Measurements from ENCODE around the gene PAK2. TPM values are rescaled to one million over a fixed set of nuclear protein-coding genes. Genes with fewer than 3 reads are reported as not detected.

The PAK2 gene
- total and polyA plus RNA-seq, 2 of the 4 experiments (the other 2 are of a cell fraction) = 31.8 to 36.0 TPM

DNA sequence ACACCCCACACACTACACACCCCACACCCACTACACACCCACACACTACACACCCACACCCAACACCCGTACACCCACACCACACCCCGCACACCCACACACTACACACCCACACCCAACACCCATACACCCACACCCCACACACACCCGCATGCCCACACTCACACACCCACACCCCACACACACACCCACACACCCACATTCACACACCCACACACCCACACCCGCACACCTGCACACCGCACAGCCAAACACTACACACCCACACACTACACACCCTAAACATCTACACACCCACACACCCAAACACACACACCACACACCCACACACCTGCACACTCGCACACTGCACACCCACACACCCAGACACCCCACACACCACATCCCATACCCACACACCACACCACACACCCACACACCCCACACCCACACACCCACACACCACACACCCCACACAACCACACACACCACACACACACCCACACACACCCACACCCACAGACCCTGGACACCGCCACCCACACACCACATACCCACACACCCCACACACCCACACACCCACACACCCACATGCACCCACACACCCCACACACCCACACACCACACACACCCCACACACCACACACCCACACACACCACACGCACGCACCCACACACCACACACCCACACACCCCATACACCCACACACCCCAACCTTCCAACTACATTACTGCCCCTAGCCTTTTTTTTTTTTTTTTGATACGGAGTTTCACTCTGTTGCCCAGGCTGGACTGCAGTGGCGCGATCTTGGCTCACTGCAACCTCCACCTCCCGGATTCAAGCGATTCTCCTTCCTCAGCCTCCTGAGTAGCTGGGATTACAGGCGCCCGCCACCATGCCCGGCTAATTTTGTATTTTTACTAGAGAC lies 44.5 kb upstream of the PAK2 start:
- no peak overlapping the region for H3K14ac ChIP-seq (replicated peaks; ENCODE audit: low read depth, low read length)
- ATAC-seq (ENCODE audit: low read depth) = no peak
- no peak for TF ChIP-seq MAFK (IDR thresholded peaks at IDR 0.05; ENCODE audit: low read depth, low read length)
- no peak for TF ChIP-seq BHLHE40 (IDR thresholded peaks at IDR 0.05; ENCODE audit: low read depth, low read length)
- no peak for TF ChIP-seq NFE2L2 (IDR thresholded peaks at IDR 0.05; ENCODE audit: low read depth, low read length)
- no peak for TF ChIP-seq FOS (IDR thresholded peaks at IDR 0.05; ENCODE audit: low read depth, low read length)
- TF ChIP-seq, protein P1, sequence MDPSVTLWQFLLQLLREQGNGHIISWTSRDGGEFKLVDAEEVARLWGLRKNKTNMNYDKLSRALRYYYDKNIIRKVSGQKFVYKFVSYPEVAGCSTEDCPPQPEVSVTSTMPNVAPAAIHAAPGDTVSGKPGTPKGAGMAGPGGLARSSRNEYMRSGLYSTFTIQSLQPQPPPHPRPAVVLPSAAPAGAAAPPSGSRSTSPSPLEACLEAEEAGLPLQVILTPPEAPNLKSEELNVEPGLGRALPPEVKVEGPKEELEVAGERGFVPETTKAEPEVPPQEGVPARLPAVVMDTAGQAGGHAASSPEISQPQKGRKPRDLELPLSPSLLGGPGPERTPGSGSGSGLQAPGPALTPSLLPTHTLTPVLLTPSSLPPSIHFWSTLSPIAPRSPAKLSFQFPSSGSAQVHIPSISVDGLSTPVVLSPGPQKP (IDR thresholded peaks at IDR 0.05; ENCODE audit: borderline replicate concordance, low read depth, low read length) = no peak
- no peak for TF ChIP-seq CHD1 (IDR thresholded peaks at IDR 0.05; ENCODE audit: low read depth, low read length)
- no peak for TF ChIP-seq CEBPB (IDR thresholded peaks at IDR 0.05; ENCODE audit: low read depth, low read length)
- TF ChIP-seq RFX5 (IDR thresholded peaks at IDR 0.05; ENCODE audit: low read depth, low read length) = no peak
- TF ChIP-seq SMC3 (IDR thresholded peaks at IDR 0.05; ENCODE audit: low read depth, low read length) = no peak
- no peak for TF ChIP-seq POLR2A (IDR thresholded peaks at IDR 0.05; ENCODE audit: low read depth, low read length)
- TF ChIP-seq, protein P2, sequence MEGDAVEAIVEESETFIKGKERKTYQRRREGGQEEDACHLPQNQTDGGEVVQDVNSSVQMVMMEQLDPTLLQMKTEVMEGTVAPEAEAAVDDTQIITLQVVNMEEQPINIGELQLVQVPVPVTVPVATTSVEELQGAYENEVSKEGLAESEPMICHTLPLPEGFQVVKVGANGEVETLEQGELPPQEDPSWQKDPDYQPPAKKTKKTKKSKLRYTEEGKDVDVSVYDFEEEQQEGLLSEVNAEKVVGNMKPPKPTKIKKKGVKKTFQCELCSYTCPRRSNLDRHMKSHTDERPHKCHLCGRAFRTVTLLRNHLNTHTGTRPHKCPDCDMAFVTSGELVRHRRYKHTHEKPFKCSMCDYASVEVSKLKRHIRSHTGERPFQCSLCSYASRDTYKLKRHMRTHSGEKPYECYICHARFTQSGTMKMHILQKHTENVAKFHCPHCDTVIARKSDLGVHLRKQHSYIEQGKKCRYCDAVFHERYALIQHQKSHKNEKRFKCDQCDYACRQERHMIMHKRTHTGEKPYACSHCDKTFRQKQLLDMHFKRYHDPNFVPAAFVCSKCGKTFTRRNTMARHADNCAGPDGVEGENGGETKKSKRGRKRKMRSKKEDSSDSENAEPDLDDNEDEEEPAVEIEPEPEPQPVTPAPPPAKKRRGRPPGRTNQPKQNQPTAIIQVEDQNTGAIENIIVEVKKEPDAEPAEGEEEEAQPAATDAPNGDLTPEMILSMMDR (conservative IDR thresholded peaks at IDR 0.05; ENCODE audit: low read depth, low read length) = no peak
- no peak for TF ChIP-seq MXI1 (IDR thresholded peaks at IDR 0.05; ENCODE audit: borderline replicate concordance, low read depth, low read length)

More for the DNA sequence above, 44.5 kb upstream of the PAK2 start:
- dilution Hi-C loops (cut with HindIII; ENCODE audit: low sequenced_read_pairs, unreplicated experiment) (no loop called here), in situ Hi-C loops (cut with MboI; ENCODE audit: low sequenced_read_pairs) (no loop called here), intact Hi-C loops (cut with micrococcal nuclease) (no loop called here)
- H3K23ac ChIP-seq (ENCODE audit: low read depth, low read length) = no peak overlapping the region
- H3K9me3 ChIP-seq (ENCODE audit: control insufficient read depth, insufficient read depth, low read length) = no peaks in the 10 kb centered on the region
- no peak overlapping the region for H4K91ac ChIP-seq (ENCODE audit: insufficient read depth, low read depth, low read length)
- H3K79me1 ChIP-seq (ENCODE audit: low read depth in 1 of 2, low read length in 2 of 2) = no peaks in the 10 kb centered on the region
- peaks cover 7% of the 10 kb centered on the region for H3K27me3 ChIP-seq (ENCODE audit: control insufficient read depth, insufficient read depth, low read length)
- H2BK5ac ChIP-seq (ENCODE audit: low read depth, low read length, poor library complexity, severe bottlenecking) = peak overlapping the region; percentile 87
- 92% methylated on average over 2 of the region's 17 CpGs; no CpG with 5 or more reads in 1 of the 2 experiments for WGBS, 2 experiments (ENCODE audit: extremely low coverage in 2 of 2, insufficient read length in 1 of 2)
- no peak overlapping the region for H2BK15ac ChIP-seq (ENCODE audit: low read depth, low read length)
- no peak overlapping the region for H3K18ac ChIP-seq (ENCODE audit: low read depth, low read length)
- H3K4me1 ChIP-seq (ENCODE audit: control insufficient read depth, insufficient read depth, low read length) = 0 out of 2 replicates have a peak, but pooled peaks cover 1% of the 10 kb centered on the region
- no peak overlapping the region for H3K4me3 ChIP-seq (ENCODE audit: insufficient read depth, low read depth, low read length)
- H3K4ac ChIP-seq (ENCODE audit: low read depth, low read length) = no peak overlapping the region
- no peaks in the 10 kb centered on the region for H4K20me1 ChIP-seq (ENCODE audit: insufficient read depth, low read length)
- H3K4me2 ChIP-seq (ENCODE audit: low read depth, low read length) = no peak overlapping the region
- no peak overlapping the region for H2BK20ac ChIP-seq (ENCODE audit: low read depth, low read length)
- ChIA-PET CTCF (no interaction called here), POLR2A (ENCODE audit: unreplicated experiment) (no interaction called here)
- H3K36me3 ChIP-seq (ENCODE audit: control insufficient read depth, insufficient read depth, low read length) = no peaks in the 10 kb centered on the region
- no peak overlapping the region for H4K8ac ChIP-seq (ENCODE audit: low read depth in 2 of 2, low read length in 2 of 2)
- no peak for DNase-seq
- no peak overlapping the region for H4K5ac ChIP-seq (ENCODE audit: low read depth, low read length)
- H2BK120ac ChIP-seq (ENCODE audit: low read depth, low read length) = no peak overlapping the region
- no peak overlapping the region; the same call in 1 of the 2 replicates for H2AK5ac ChIP-seq (ENCODE audit: low read depth, low read length)
- no TSS peak for BruUV-seq (replicated peaks)
- no peak overlapping the region for H3K9ac ChIP-seq (ENCODE audit: low read depth, low read length)
- no peaks in the 10 kb centered on the region for H3K9me1 ChIP-seq (ENCODE audit: insufficient read depth, low read length)
- no peak overlapping the region for H2AK9ac ChIP-seq (replicated peaks; ENCODE audit: low read depth, low read length, poor library complexity)
- H3K27ac ChIP-seq (ENCODE audit: insufficient read depth, low read length) = no peak overlapping the region
- no peak overlapping the region for H3K56ac ChIP-seq (ENCODE audit: extremely low read depth, insufficient read depth, low read length)
- H2AFZ ChIP-seq (replicated peaks; ENCODE audit: low read length, poor library complexity) = no peak overlapping the region
